ENCODE measurements around the gene ZNF205.

ZNF205 gene

GRCh38 chr16:3084969-3085670 lies 27.3 kb upstream of the ZNF205 start:
- in situ Hi-C loops (cut with HindIII; ENCODE audit: low sequenced_read_pairs): no loop called here

GRCh38 chr16:3085868-3086595 lies 26.4 kb upstream of the ZNF205 start:
- in situ Hi-C loops (cut with HindIII; ENCODE audit: low sequenced_read_pairs): no loop called here

- in situ Hi-C loops (cut with HindIII; ENCODE audit: low sequenced_read_pairs): no loop called here
These were observed 25.7 kb upstream of the ZNF205 start for GRCh38 chr16:3086596-3087242.

GRCh38 chr16:3087243-3088235 lies 24.8 kb upstream of the ZNF205 start:
- in situ Hi-C loops (cut with HindIII; ENCODE audit: low sequenced_read_pairs): no loop called here

GRCh38 chr16:3088450-3088849 lies 23.9 kb upstream of the ZNF205 start:
- in situ Hi-C loops (cut with HindIII; ENCODE audit: low sequenced_read_pairs): no loop called here

- in situ Hi-C loops (cut with HindIII; ENCODE audit: low sequenced_read_pairs): no loop called here
These were observed 23.3 kb upstream of the ZNF205 start for GRCh38 chr16:3088925-3089716.

GRCh38 chr16:3089717-3090592 lies 22.4 kb upstream of the ZNF205 start:
- in situ Hi-C loops (cut with HindIII; ENCODE audit: low sequenced_read_pairs): no loop called here

- in situ Hi-C loops (cut with HindIII; ENCODE audit: low sequenced_read_pairs): no loop called here
These were observed 20.8 kb upstream of the ZNF205 start for GRCh38 chr16:3091551-3091950.

- in situ Hi-C loops (cut with HindIII; ENCODE audit: low sequenced_read_pairs): no loop called here
These were observed 19.9 kb upstream of the ZNF205 start for GRCh38 chr16:3092501-3092941.

GRCh38 chr16:3094289-3095027 lies 17.9 kb upstream of the ZNF205 start:
- in situ Hi-C loops (cut with HindIII; ENCODE audit: low sequenced_read_pairs): no loop called here

- in situ Hi-C loops (cut with HindIII; ENCODE audit: low sequenced_read_pairs): no loop called here
These were observed 16.5 kb upstream of the ZNF205 start for GRCh38 chr16:3095869-3096268.

- in situ Hi-C loops (cut with HindIII; ENCODE audit: low sequenced_read_pairs): no loop called here
These were observed 16.0 kb upstream of the ZNF205 start for GRCh38 chr16:3096362-3096761.

GRCh38 chr16:3097266-3097665 lies 15.1 kb upstream of the ZNF205 start:
- in situ Hi-C loops (cut with HindIII; ENCODE audit: low sequenced_read_pairs): no loop called here

GRCh38 chr16:3098459-3099394 lies 13.7 kb upstream of the ZNF205 start, which contains the start of gene ZSCAN10:
Gene ZSCAN10, minus strand, starts transcription at chr16:3099294. Its CDS starts 6,357 bp downstream, at chr16:3092937.
- in situ Hi-C loops (cut with HindIII; ENCODE audit: low sequenced_read_pairs): no loop called here

- in situ Hi-C loops (cut with HindIII; ENCODE audit: low sequenced_read_pairs): no loop called here
These were observed 13.0 kb upstream of the ZNF205 start for GRCh38 chr16:3099395-3099731.

- in situ Hi-C loops (cut with HindIII; ENCODE audit: low sequenced_read_pairs): no loop called here
These were observed 12.5 kb upstream of the ZNF205 start for GRCh38 chr16:3099732-3100499.

Measured in DLD1 (cell line).